Stimulated activated CD4-positive, alpha-beta T cell treated with anti-CD3 and anti-CD28 coated beads, Interleukin-15, amount 100 ng/mL, for 24 hours (primary cell): ENCODE data around the gene DPY19L2.
"Not testable (repeated sequence)": the region's sequence is repeated elsewhere in the genome, so short reads cannot be mapped to it uniquely, and the experiment has no call there.

Source experiments
- DNase-seq: peaks from one replicate; pipeline ENCODE4 v3.0.0-alpha.2; 2020

DPY19L2 gene

GRCh38 chr12:63668028-63668799 lies at the start of gene DPY19L2:
TSS of gene DPY19L2 (minus strand) at chr12:63668493. CDS start at chr12:63668393, 100 bp downstream.
- DNase-seq, result peak; percentile 80

- DNase-seq, result not testable (repeated sequence)
Observed at GRCh38 chr12:63716891-63717290, 48.6 kb upstream of the DPY19L2 start.

- DNase-seq, result not testable (repeated sequence)
Observed at GRCh38 chr12:63715107-63715625, 46.9 kb upstream of the DPY19L2 start.

GRCh38 chr12:63714409-63714808 lies 46.1 kb upstream of the DPY19L2 start:
- DNase-seq, result peak; percentile 5

- peak; percentile 26 for DNase-seq
Observed at GRCh38 chr12:63713681-63714075, 45.4 kb upstream of the DPY19L2 start.

GRCh38 chr12:63712979-63713680 lies 44.8 kb upstream of the DPY19L2 start:
- not testable (repeated sequence) for DNase-seq

- not testable (repeated sequence) for DNase-seq
Observed at GRCh38 chr12:63712376-63712974, 44.2 kb upstream of the DPY19L2 start.

- DNase-seq, result not testable (repeated sequence)
Observed at GRCh38 chr12:63711339-63711738, 43.0 kb upstream of the DPY19L2 start.

- no peak for DNase-seq
Observed at GRCh38 chr12:63706336-63706735, 38.0 kb upstream of the DPY19L2 start.

GRCh38 chr12:63699678-63700382 lies 31.5 kb upstream of the DPY19L2 start:
- not testable (repeated sequence) for DNase-seq

GRCh38 chr12:63699011-63699410 lies 30.7 kb upstream of the DPY19L2 start:
- DNase-seq, result not testable (repeated sequence)

GRCh38 chr12:63690837-63691236 lies 22.5 kb upstream of the DPY19L2 start:
- DNase-seq, result not testable (repeated sequence)

- not testable (repeated sequence) for DNase-seq
Observed at GRCh38 chr12:63689141-63689540, 20.8 kb upstream of the DPY19L2 start.

GRCh38 chr12:63686623-63687022 lies 18.3 kb upstream of the DPY19L2 start:
- DNase-seq, result not testable (repeated sequence)

- DNase-seq, result not testable (repeated sequence)
Observed at GRCh38 chr12:63685789-63686188, 17.5 kb upstream of the DPY19L2 start.

- DNase-seq, result not testable (repeated sequence)
Observed at GRCh38 chr12:63682617-63683016, 14.3 kb upstream of the DPY19L2 start.

GRCh38 chr12:63680758-63681157 lies 12.5 kb upstream of the DPY19L2 start:
- DNase-seq, result not testable (repeated sequence)

- DNase-seq, result not testable (repeated sequence)
Observed at GRCh38 chr12:63672550-63672949, 4.3 kb upstream of the DPY19L2 start.

GRCh38 chr12:63669936-63670335 lies 1.6 kb upstream of the DPY19L2 start:
- not testable (repeated sequence) for DNase-seq

GRCh38 chr12:63669427-63669826 lies 1.1 kb upstream of the DPY19L2 start:
- not testable (repeated sequence) for DNase-seq

GRCh38 chr12:63668800-63669365 lies 590 bp upstream of the DPY19L2 start:
- DNase-seq, result peak; percentile 17

- not testable (repeated sequence) for DNase-seq
Observed at GRCh38 chr12:63663005-63663404, 5.3 kb downstream of the DPY19L2 start.
